B cell (primary cell): ENCODE results near the gene CNTD1. TPM values are rescaled to one million over a fixed set of nuclear protein-coding genes. Genes with fewer than 3 reads are reported as not detected.
A peak's percentile ranks its signal among the peaks of the same experiment; 100 is the strongest.

Source experiments
- ATAC-seq: fragments of 200-7000 bp; cut with Tn5 transposase; one replicate; pipeline ENCODE4 v1.10.0; 2021; ENCODE audit warnings: low read depth, mild to moderate bottlenecking, moderate number of reproducible peaks, moderate library complexity
- CTCF ChIA-PET: fragments of 350-600 bp; sonication (Branson Sonifier 250); formaldehyde crosslinking; loops from one replicate; lab custom pipeline; 2021; ENCODE audit warnings: antibody characterized with exemption, inconsistent platforms; lab: Charles Lee
- POLR2A ChIA-PET: fragments of 350-600 bp; sonication (Branson Sonifier 250); formaldehyde crosslinking; loops from one replicate; lab custom pipeline; 2021; ENCODE audit warnings: antibody characterized with exemption; lab: Charles Lee
- DNase-seq: peaks from one replicate; pipeline ENCODE4 v3.0.0; 2013
- H2AFZ ChIP-seq: 2 replicates; pipeline ENCODE4 v1.6.1; 2012; ENCODE audit warnings: mild to moderate bottlenecking, low read depth, low read length; ENCODE audit not compliant: insufficient read depth, poor library complexity, severe bottlenecking
- H3K27ac ChIP-seq, 2 donors: 1 replicate in 1 of 2; 2 replicates in 1 of 2; pipeline ENCODE4 v1.5.1; 2012 to 2013; ENCODE audit warnings: low read length in 2 of 2, mild to moderate bottlenecking in 2 of 2, moderate library complexity in 1 of 2
- H3K27me3 ChIP-seq, 4 experiments: fragments of 200-600 bp in 1 of 4; sonication (generic) in 1 of 4; replicated peaks in 1 of 4; 1 replicate in 2 of 4; 2 replicates in 2 of 4; pipeline versions ENCODE4 v1.6.1 to v1.7.0; 2013 to 2016; ENCODE audit warnings: low read length in 3 of 4, mild to moderate bottlenecking in 2 of 4, mixed read lengths in 1 of 4, moderate library complexity in 1 of 4; ENCODE audit not compliant: insufficient read depth in 4 of 4, control insufficient read depth in 3 of 4; ENCODE audit errors: control extremely low read depth in 1 of 4
- H3K36me3 ChIP-seq, 2 experiments: replicated peaks in 1 of 2; 1 replicate in 1 of 2; 2 replicates in 1 of 2; pipeline versions ENCODE4 v1.6.1 to v1.7.1; 2013; ENCODE audit warnings: low read length in 1 of 2; ENCODE audit not compliant: insufficient read depth in 2 of 2, control insufficient read depth in 1 of 2; ENCODE audit errors: control extremely low read depth in 1 of 2, extremely low read depth in 1 of 2
- H3K4me1 ChIP-seq, 2 donors: fragments of 200-600 bp in 1 of 2; sonication (generic) in 1 of 2; 1 replicate in 1 of 2; 2 replicates in 1 of 2; pipeline versions ENCODE4 v1.5.1 to v1.6.1; 2013 to 2017; ENCODE audit warnings: low read length in 2 of 2; ENCODE audit not compliant: control insufficient read depth in 2 of 2, insufficient read depth in 2 of 2
- H3K4me2 ChIP-seq: replicated peaks from 2 replicates; pipeline ENCODE3; 2012; ENCODE audit warnings: mild to moderate bottlenecking, low read depth, low read length; ENCODE audit not compliant: poor library complexity, severe bottlenecking
- H3K4me3 ChIP-seq, 5 experiments: fragments of 200-600 bp in 1 of 5; sonication (generic) in 1 of 5; 1 replicate in 3 of 5; 2 replicates in 2 of 5; pipeline versions ENCODE4 v1.5.1 to v1.7.0; 2011 to 2016; ENCODE audit warnings: low read length in 4 of 5, mild to moderate bottlenecking in 4 of 5, low read depth in 2 of 5, control low read depth in 1 of 5, moderate library complexity in 1 of 5; ENCODE audit not compliant: insufficient read depth in 1 of 5; ENCODE audit errors: control extremely low read depth in 1 of 5, extremely low read depth in 1 of 5
- H3K79me2 ChIP-seq: fragments of 200-600 bp; sonication (generic); one replicate; pipeline ENCODE4 v1.6.0; 2016; ENCODE audit warnings: low read length; ENCODE audit not compliant: control insufficient read depth, insufficient read depth
- H3K9ac ChIP-seq: fragments of 200-600 bp; sonication (generic); 2 replicates; pipeline ENCODE4 v1.6.1; 2017; ENCODE audit warnings: mild to moderate bottlenecking, low read length, moderate library complexity
- H3K9me3 ChIP-seq, 3 donors: one replicate each; pipeline versions ENCODE4 v1.6.1 to v1.7.1; 2013; ENCODE audit warnings: low read length in 2 of 3; ENCODE audit not compliant: control insufficient read depth in 2 of 3, insufficient read depth in 1 of 3; ENCODE audit errors: control extremely low read depth in 1 of 3
- H4K20me1 ChIP-seq: 2 replicates; pipeline ENCODE4 v1.6.0; 2012; ENCODE audit warnings: mild to moderate bottlenecking, low read length; ENCODE audit not compliant: insufficient read depth, control insufficient read depth, poor library complexity, severe bottlenecking
- H3K27ac Mint-ChIP-seq: one replicate; pipeline ENCODE4 v1.8.0; 2021; ENCODE audit warnings: mixed read lengths
- H3K27me3 Mint-ChIP-seq: one replicate; pipeline ENCODE4 v1.8.0; 2021; ENCODE audit warnings: mixed read lengths
- H3K4me1 Mint-ChIP-seq: one replicate; pipeline ENCODE4 v1.8.0; 2021; ENCODE audit warnings: mixed read lengths
- H3K4me3 Mint-ChIP-seq: one replicate; pipeline ENCODE4 v1.8.0; 2021; ENCODE audit warnings: mixed read lengths
- H3K9me3 Mint-ChIP-seq: one replicate; pipeline ENCODE4 v1.8.0; 2022; ENCODE audit warnings: mixed read lengths; ENCODE audit not compliant: insufficient read depth
- CTCF ChIP-seq: fragments of 200-600 bp; IDR thresholded peaks from one replicate; pipeline ENCODE4 v1.8.0; 2022; ENCODE audit warnings: antibody characterized with exemption, mild to moderate bottlenecking
- EZH2 ChIP-seq: IDR thresholded peaks from 2 replicates; pipeline ENCODE4 v1.6.1; 2012; ENCODE audit warnings: borderline replicate concordance, low read depth, mild to moderate bottlenecking, moderate library complexity, low read length; ENCODE audit not compliant: insufficient read depth, poor library complexity, severe bottlenecking
- WGBS: methylation state at CpG from one replicate; pipeline ENCODE4 v1.1.5; 2013; ENCODE audit warnings: missing lambda C conversion rate; ENCODE audit not compliant: insufficient coverage; 5-methylcytosine and 5-hydroxymethylcytosine counted together
- intact Hi-C: fragments of 100-400 bp; cut with micrococcal nuclease; formaldehyde crosslinking; loops from one replicate; pipeline ENCODE4 v1.10.0; 2022
- polyA plus RNA-seq: library from polyadenylated mRNA; depleted of rRNA; stranded (reverse); fragments of >200 nt; gene quantifications from 2 replicates; pipeline ENCODE4 v1.2.3, GENCODE V29; 2012
- total RNA-seq, 2 donors: library from RNA; stranded (reverse); fragments of 120-200 nt in 1 of 2; gene quantifications; 1 replicate in 1 of 2; 2 replicates in 1 of 2; pipeline versions ENCODE4 v1.2.3 to v1.2.4, GENCODE V29; 2013 to 2022

The CNTD1 gene
- total and polyA plus RNA-seq, 2 donors (not counting 1 experiment from before 2014, with no cell fraction given) = not detected

- peaks cover 14 to 21% of the 10 kb centered on the region in 2 donors for H3K4me1 ChIP-seq
- H3K9ac ChIP-seq = no peak overlapping the region
- H4K20me1 ChIP-seq = no peaks in the 10 kb centered on the region
- no peak overlapping the region for H3K27ac ChIP-seq
- no peaks in the 10 kb centered on the region for H3K27me3 ChIP-seq
- Mint-ChIP-seq H3K27me3 (peaks cover 5% of the 10 kb centered on the region), H3K9me3 (no peaks in the 10 kb centered on the region), H3K27ac (no peak overlapping the region), H3K4me1 (peaks cover 27% of the 10 kb centered on the region), H3K4me3 (no peak overlapping the region)
- peaks cover 0 to 3% (median 0%) of the 10 kb centered on the region in 3 donors for H3K9me3 ChIP-seq
- TF ChIP-seq CTCF (no peak), EZH2 (no peak)
- ChIA-PET POLR2A (interaction anchor here (0.6 kb wide), 1 partner anchor 29 kb away, joined by 10 read pairs; no protein-coding TSS in a partner anchor), CTCF (no interaction called here)
- DNase-seq (no peak), ATAC-seq (no peak)
- H3K79me2 ChIP-seq = peaks cover 23% of the 10 kb centered on the region
- no peak overlapping the region for H3K4me2 ChIP-seq
- H3K4me3 ChIP-seq = no peak overlapping the region
- WGBS = 96% methylated on average over 5 of the region's 10 CpGs
- intact Hi-C loops = no loop called here
- peaks cover 0 to 2% of the 10 kb centered on the region in 2 experiments for H3K36me3 ChIP-seq
- H2AFZ ChIP-seq = no peak overlapping the region
These were observed 3.2 kb upstream of the CNTD1 start for GRCh38 chr17:42795465-42795864.

- ChIA-PET CTCF (no interaction called here), POLR2A (interaction anchor here (0.6 kb wide), 1 partner anchor 28 kb away, joined by 10 read pairs; no protein-coding TSS in a partner anchor)
- H3K27me3 ChIP-seq = no peaks in the 10 kb centered on the region
- 96% methylated on average over 11 of the region's 18 CpGs for WGBS
- no peak for ATAC-seq
- H2AFZ ChIP-seq = no peak overlapping the region
- intact Hi-C loops = no loop called here
- Mint-ChIP-seq H3K27ac (no peak overlapping the region), H3K4me1 (peaks cover 27% of the 10 kb centered on the region), H3K4me3 (peak overlapping the region; percentile 96), H3K27me3 (peaks cover 5% of the 10 kb centered on the region), H3K9me3 (no peaks in the 10 kb centered on the region)
- H3K9ac ChIP-seq = no peak overlapping the region
- H3K4me1 ChIP-seq = peaks cover 14 to 21% of the 10 kb centered on the region in 2 donors
- peaks cover 0 to 3% (median 0%) of the 10 kb centered on the region in 3 donors for H3K9me3 ChIP-seq
- H3K79me2 ChIP-seq = peaks cover 23% of the 10 kb centered on the region
- H3K4me2 ChIP-seq = no peak overlapping the region
- peaks cover 0 to 2% of the 10 kb centered on the region in 2 experiments for H3K36me3 ChIP-seq
- no peaks in the 10 kb centered on the region for H4K20me1 ChIP-seq
- H3K27ac ChIP-seq = no peak overlapping the region
- no peak overlapping the region for H3K4me3 ChIP-seq
- TF ChIP-seq EZH2 (no peak), CTCF (no peak)
- no peak for DNase-seq
These were observed 2.4 kb upstream of the CNTD1 start for GRCh38 chr17:42796066-42796758.
